ENCODE data around the gene ERCC6L2.
A peak's percentile ranks its signal among the peaks of the same experiment; 100 is the strongest.

ERCC6L2 gene, protein sequence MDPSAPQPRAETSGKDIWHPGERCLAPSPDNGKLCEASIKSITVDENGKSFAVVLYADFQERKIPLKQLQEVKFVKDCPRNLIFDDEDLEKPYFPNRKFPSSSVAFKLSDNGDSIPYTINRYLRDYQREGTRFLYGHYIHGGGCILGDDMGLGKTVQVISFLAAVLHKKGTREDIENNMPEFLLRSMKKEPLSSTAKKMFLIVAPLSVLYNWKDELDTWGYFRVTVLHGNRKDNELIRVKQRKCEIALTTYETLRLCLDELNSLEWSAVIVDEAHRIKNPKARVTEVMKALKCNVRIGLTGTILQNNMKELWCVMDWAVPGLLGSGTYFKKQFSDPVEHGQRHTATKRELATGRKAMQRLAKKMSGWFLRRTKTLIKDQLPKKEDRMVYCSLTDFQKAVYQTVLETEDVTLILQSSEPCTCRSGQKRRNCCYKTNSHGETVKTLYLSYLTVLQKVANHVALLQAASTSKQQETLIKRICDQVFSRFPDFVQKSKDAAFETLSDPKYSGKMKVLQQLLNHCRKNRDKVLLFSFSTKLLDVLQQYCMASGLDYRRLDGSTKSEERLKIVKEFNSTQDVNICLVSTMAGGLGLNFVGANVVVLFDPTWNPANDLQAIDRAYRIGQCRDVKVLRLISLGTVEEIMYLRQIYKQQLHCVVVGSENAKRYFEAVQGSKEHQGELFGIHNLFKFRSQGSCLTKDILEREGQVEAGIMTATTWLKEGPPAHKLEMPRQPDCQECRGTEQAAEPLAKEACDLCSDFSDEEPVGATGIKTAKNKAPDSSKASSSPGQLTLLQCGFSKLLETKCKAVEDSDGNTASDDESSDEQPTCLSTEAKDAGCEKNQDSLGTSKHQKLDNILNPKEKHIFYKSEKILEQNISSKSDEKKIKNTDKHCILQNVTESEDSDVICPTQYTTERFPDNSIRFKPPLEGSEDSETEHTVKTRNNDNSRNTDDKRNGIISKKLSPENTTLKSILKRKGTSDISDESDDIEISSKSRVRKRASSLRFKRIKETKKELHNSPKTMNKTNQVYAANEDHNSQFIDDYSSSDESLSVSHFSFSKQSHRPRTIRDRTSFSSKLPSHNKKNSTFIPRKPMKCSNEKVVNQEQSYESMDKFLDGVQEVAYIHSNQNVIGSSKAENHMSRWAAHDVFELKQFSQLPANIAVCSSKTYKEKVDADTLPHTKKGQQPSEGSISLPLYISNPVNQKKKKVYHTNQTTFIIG (N-terminal part only)

DNA sequence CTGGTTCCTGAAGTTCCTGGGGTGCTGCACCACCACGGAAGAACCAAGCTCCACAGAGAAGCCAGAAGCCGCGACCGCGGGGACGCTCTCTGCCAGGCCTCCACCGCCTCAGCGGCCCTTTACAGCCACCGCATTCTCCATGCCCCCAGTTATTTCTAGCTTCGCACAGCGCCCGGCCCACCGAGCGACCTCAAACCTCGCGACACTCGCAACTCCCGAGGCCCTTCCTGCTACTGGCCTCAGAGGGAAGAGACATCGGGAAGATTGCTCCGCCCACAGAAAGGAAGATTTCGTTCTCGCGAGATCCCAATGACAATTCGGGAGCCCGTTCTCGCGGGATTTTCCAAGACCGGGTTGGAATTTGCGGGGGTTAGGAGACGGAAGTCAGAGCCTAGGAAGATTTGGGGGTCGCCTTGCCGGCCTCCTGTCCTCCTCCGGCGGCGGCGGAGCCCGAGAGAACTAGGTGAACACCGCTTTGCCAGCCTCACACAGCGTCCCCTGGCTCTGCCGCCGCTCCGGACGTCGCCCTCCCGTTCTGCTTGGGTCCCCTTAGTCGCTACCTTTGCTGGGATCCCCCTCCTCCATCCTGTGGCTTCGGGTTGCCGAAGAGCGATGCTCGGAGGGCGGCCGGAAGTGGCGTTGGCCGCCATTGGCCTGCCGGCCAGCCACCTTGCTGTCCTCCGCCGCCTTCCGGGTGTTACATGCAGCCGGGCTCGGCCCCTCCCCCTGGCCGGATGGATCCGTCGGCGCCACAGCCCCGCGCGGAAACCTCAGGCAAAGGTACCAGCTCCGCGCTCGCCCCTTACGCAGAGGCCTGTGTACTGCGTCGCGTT, at the start of gene ERCC6L2:
TSS of gene ERCC6L2 (plus strand) at position 387 of the 833 bp plus-strand sequence. CDS start at position 735, 348 bp downstream.
- no peak within 1 kb of the TSS for H3K27ac ChIP-seq
- TF ChIP-seq, protein P1, sequence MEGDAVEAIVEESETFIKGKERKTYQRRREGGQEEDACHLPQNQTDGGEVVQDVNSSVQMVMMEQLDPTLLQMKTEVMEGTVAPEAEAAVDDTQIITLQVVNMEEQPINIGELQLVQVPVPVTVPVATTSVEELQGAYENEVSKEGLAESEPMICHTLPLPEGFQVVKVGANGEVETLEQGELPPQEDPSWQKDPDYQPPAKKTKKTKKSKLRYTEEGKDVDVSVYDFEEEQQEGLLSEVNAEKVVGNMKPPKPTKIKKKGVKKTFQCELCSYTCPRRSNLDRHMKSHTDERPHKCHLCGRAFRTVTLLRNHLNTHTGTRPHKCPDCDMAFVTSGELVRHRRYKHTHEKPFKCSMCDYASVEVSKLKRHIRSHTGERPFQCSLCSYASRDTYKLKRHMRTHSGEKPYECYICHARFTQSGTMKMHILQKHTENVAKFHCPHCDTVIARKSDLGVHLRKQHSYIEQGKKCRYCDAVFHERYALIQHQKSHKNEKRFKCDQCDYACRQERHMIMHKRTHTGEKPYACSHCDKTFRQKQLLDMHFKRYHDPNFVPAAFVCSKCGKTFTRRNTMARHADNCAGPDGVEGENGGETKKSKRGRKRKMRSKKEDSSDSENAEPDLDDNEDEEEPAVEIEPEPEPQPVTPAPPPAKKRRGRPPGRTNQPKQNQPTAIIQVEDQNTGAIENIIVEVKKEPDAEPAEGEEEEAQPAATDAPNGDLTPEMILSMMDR (conservative IDR thresholded peaks at IDR 0.05): peak; percentile 9; the same call in 1 of the 2 replicates

DNA sequence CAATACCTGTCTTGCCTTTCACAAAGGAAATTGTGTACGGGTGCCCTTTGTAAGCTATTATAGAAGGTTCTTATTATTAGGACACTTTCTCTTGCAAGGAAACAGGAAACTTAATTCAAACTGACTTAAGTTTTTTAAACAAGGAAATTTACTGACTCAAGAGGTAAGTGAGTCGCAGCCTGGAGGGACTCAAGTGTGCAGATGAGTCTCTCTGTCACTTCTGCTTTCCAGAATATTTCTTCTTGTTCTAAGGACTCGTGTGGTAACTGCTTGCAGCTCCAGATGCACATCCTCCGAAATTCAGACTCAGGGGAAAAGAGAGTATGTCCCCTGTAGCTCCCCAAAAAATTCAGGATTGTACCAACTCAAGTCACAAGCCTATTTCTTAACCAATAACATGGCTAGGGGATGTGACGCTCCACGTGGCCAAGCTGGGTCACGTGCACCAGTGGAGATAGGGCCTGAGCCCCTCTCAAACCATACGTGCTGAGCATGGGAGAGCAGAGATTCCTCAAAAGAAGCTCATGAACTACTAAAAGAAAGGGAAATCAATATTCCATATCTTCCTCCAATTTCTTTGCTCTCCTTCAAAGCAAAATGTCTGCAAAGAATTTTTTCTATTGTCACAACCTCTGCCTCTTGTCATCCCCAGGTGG, 49.2 kb upstream of the ERCC6L2 start:
- no peak overlapping the region for H3K27ac ChIP-seq

DNA sequence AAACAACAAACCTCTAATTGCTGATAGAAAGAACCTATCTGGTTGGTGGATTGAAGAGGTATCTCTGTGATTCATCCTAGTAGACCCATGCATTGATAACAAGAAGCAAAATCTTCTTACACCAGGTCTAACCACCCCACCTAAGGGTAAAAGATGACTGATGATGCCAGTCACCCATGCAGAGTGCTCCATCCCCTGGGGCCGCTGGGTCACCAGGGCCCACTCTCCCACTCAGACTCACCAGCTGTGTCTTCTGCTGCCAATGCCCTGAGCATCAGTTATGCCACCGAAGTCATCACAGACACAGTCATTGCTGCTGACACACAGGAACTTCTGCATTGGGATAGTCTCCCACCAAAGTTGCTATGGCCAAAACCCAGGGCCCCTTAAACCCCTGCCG, 44.7 kb upstream of the ERCC6L2 start:
- H3K27ac ChIP-seq: no peak overlapping the region
- TF ChIP-seq, protein P1 (conservative IDR thresholded peaks at IDR 0.05): no peak

More for the DNA sequence above, 49.2 kb upstream of the ERCC6L2 start:
- TF ChIP-seq, protein P1 (conservative IDR thresholded peaks at IDR 0.05): no peak

DNA sequence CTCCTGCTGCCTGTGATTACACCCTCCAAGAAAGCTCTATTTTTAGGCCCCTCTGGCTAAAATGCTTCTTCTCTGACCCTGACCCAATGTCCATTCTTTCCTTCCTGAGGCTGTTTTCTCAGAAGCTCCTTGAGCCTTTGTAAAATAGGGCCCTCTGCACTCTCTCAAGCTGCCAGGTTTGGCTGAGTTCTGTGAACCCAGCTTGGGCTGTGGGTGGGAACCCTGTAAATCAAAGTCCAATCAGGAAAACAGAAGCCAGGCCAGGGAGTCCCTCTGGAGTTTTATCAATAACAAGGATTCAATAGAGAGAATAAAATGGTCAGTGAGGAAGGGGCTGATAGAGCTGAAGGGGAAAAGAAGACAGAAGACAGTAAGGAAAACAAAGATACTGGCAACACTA, 43.7 kb upstream of the ERCC6L2 start:
- H3K27ac ChIP-seq: no peak overlapping the region
- TF ChIP-seq, protein P1 (conservative IDR thresholded peaks at IDR 0.05): no peak

DNA sequence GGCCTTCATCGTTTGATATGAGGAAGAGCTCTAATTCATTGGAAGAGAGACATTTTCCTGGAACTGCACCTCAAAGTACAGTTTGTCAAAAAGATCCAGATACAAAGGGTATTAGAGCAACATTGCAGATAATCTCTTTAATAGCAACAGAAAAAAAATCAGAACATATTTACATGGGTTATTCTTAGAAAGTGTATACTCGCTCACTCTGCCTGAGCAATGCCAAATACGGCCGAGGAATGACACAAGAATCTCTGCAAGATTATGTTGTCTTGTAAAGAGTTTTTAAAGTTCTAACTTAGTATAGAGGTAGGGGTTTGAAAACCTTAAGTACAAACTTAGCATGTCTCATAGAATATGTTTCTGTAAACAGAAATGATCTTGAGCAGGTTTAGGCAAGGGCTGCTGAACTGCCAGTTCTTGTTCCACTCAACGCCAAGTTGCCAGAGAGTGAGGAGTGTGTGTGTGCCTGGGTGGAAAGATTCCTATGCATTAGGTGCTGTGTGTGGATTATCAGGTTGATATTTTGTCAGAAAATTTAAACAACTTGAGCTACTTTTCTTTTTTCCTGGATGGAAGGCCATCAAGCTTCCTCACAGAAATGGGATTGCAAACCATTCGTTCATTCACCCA, 41.8 kb upstream of the ERCC6L2 start:
- TF ChIP-seq, protein P1 (conservative IDR thresholded peaks at IDR 0.05): no peak
- no peak overlapping the region for H3K27ac ChIP-seq

DNA sequence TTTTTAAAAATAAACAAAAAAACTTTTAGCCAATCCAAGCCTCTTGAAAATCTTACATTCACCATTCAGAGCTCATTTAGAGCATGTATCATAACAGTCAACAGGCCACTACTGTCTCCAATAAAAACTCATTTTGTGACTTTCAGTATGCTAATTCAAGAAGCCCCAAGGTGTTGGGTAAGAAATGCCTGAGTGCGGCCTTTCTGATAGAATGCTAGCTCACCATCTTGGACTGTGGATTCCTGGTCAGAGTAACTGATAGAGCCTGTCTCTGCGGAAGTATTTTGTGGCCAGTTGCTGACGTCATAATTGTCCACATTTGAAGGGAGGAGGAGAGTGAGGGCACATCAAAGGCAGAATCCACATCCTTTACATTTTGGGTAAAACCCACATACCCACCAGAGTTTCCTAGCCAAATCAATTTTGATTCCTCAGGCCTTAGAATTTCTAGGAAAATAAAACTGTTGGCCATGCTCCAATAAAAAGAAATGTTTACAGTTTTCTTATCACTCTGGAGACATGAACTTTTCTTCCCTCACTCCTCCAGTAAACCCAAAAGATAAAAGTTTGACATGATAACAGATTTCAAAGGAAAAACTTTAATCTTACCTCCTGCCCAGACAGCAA, 41.1 kb upstream of the ERCC6L2 start:
- H3K27ac ChIP-seq: no peak overlapping the region
- TF ChIP-seq, protein P1 (conservative IDR thresholded peaks at IDR 0.05): no peak
